Esophagus muscularis mucosa (tissue), 4 donors: ENCODE measurements around the gene KRT75.

Experiments
- CTCF ChIP-seq, 3 experiments: fragments of 200-600 bp in 2 of 3; fragments of 450-650 bp in 1 of 3; sonication (generic) in 2 of 3; IDR thresholded peaks; one replicate each; pipeline ENCODE4 v1.5.1; 2017 to 2019; ENCODE audit warnings: antibody characterized with exemption in 3 of 3, mild to moderate bottlenecking in 2 of 3, moderate library complexity in 1 of 3
- EP300 ChIP-seq: sonication (generic); formaldehyde crosslinking; IDR thresholded peaks from one replicate; pipeline ENCODE4 v1.6.1; 2017; ENCODE audit warnings: antibody characterized with exemption
- POLR2A ChIP-seq: fragments of 450-650 bp; IDR thresholded peaks from one replicate; pipeline ENCODE4 v1.6.1; 2017; ENCODE audit warnings: antibody characterized with exemption, moderate library complexity, mild to moderate bottlenecking, low read depth
- POLR2AphosphoS5 ChIP-seq, 2 donors: sonication (generic); formaldehyde crosslinking; IDR thresholded peaks; one replicate each; pipeline ENCODE4 v1.6.1; 2017; ENCODE audit warnings: antibody characterized with exemption in 2 of 2

GRCh38 chr12:52423661-52424500 is 10.3 kb downstream of the KRT75 start:
- no peak for TF ChIP-seq CTCF (IDR thresholded peaks at IDR 0.05)
- no peak for TF ChIP-seq POLR2A
- no peak for TF ChIP-seq EP300
- no peak for TF ChIP-seq POLR2AphosphoS5 (IDR thresholded peaks at IDR 0.05)
